ENCODE data around the gene LCE2A.

LCE2A gene

DNA sequence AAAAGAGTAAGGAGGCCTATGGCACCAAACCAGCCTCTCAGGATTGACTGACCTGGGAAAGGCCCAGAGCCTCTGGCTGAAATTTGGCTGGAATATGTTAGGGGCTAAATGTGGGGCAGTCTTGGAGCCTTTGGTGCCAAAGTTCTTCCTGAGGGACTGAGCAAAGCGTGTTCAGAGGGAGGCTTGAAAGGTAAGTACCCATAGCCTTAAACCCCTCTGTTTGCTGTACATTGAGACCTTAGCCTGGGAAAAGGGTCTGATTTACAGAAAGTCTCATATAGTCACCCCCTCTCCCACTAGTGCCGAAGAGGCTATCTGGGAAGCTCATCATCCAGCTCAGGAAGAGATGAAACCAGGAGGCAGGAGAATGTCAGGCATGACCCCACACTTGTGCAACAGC is 9.7 kb downstream of the LCE2A start, which contains the start of gene LCE4A:
TSS of gene LCE4A (plus strand) at position 301 of the 400 bp plus-strand sequence. CDS start 916 bp downstream, outside the sequence.
- peaks cover 7% of the 10 kb centered on the region for H3K27me3 Mint-ChIP-seq (ENCODE audit: low read depth)
- H3K4me1 Mint-ChIP-seq (ENCODE audit: low read depth) = no peaks in the 10 kb centered on the region
- no peak within 1 kb of the TSS for H3K27ac Mint-ChIP-seq
- H3K9me3 Mint-ChIP-seq = no peaks in the 10 kb centered on the region
- no peak within 1 kb of the TSS for H3K4me3 Mint-ChIP-seq
- H3K36me3 Mint-ChIP-seq (ENCODE audit: low read depth) = no peaks in the 10 kb centered on the region

DNA sequence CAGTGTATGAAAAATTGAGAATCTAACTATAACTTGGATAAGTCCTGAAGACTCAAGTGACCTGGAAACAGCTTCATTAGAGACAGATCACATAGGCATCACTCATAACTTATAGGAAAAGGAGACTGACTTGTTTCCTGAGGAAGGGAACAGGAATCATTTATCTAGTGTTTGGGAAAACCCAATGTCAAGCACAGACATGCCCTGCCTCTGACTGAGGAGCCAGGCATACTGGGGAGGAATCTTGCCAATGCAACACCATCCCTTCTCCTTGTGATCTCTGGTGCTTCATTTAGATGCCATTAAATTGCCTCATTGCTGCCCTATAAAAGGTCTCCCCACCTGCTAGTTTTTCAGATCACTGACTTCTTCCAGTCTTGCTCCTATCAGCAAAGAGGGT is 20.1 kb downstream of the LCE2A start:
- Mint-ChIP-seq H3K4me3 (no peak overlapping the region), H3K36me3 (ENCODE audit: low read depth) (no peaks in the 10 kb centered on the region), H3K9me3 (no peaks in the 10 kb centered on the region), H3K4me1 (ENCODE audit: low read depth) (no peaks in the 10 kb centered on the region), H3K27ac (no peak overlapping the region), H3K27me3 (ENCODE audit: low read depth) (no peaks in the 10 kb centered on the region)

DNA sequence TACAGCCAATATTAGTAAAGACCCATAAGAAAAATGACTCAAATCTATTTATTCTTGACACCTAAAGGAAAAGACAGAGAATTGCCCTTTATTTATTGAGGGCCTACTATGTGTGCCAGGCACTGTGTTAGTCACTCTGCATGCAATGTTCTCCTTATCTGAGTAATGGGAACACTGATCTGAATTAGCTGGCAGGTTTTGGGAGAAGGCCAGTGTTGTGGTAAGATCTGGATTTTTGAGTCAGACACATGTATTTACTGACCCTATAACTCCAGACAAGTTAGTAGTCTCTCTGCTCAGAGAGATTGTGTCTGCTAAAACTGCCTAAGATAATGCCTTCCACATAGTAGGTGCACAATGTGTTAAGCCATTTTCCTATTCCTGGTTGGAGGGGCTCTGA is 27.1 kb downstream of the LCE2A start:
- Mint-ChIP-seq H3K4me1 (ENCODE audit: low read depth) (no peaks in the 10 kb centered on the region), H3K27me3 (ENCODE audit: low read depth) (no peaks in the 10 kb centered on the region), H3K27ac (no peak overlapping the region), H3K4me3 (no peak overlapping the region), H3K36me3 (ENCODE audit: low read depth) (no peaks in the 10 kb centered on the region), H3K9me3 (no peaks in the 10 kb centered on the region)

DNA sequence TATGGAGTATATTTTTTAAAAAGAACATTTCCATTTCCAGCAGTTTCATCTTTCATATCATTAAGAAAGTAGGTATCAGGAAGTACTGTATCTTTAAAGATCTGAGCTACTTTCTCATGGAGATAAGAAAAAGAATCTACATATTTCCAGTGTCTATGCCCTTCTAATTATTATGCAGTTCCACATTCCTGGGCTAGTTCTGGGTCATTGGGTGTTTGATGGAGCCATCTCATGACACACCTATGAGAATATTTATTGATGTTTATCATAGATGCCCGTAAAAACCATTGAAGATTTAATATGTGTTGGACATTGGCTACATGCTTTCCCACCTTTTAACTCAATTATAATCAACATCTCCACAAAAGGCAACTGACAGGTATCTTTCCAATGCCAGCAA is 30.8 kb downstream of the LCE2A start:
- H3K27ac Mint-ChIP-seq = no peak overlapping the region
- H3K27me3 Mint-ChIP-seq (ENCODE audit: low read depth) = no peaks in the 10 kb centered on the region
- no peaks in the 10 kb centered on the region for H3K36me3 Mint-ChIP-seq (ENCODE audit: low read depth)
- H3K4me1 Mint-ChIP-seq (ENCODE audit: low read depth) = no peaks in the 10 kb centered on the region
- no peaks in the 10 kb centered on the region for H3K9me3 Mint-ChIP-seq
- H3K4me3 Mint-ChIP-seq = no peak overlapping the region

DNA sequence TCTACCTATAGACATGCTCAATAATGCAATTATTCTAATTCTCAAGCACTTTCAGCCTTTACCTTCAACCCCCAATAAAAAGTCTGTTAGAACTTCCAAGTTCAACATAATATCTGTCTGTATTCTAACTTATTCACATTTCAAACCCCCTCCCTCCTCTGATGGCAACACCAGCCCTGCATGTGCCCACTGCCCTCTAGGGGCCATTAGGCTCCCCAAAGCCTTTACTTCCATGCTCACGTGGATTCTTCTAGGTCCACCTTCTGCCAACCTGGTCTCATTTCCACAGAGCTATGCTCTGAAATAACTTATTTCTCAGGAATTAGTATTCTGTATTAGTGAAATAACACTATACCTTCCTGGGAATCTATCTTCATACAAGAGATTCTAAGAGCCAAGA is 37.5 kb downstream of the LCE2A start:
- Mint-ChIP-seq H3K9me3 (no peaks in the 10 kb centered on the region), H3K27ac (no peak overlapping the region), H3K4me3 (no peak overlapping the region), H3K27me3 (ENCODE audit: low read depth) (peaks cover 12% of the 10 kb centered on the region), H3K4me1 (ENCODE audit: low read depth) (no peaks in the 10 kb centered on the region), H3K36me3 (ENCODE audit: low read depth) (no peaks in the 10 kb centered on the region)

DNA sequence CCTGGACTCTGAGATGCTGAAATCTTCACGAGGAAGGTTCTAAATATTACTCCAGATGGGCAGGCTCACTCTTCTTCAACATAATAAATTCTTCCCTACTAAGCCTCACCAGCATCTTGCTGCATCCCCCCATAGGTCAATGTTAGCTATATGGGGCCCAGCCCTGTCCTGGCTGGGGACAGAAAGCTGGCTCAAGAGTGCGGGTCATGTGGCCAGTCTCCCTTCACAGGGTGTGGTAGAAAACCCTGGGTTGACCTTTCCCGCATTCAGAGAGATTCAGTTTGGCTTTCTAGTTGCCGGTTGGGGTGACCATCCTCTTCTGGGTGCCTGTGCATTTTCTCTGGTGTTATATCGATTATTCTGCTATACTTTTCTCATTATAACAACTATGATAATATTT is 39.9 kb downstream of the LCE2A start:
- Mint-ChIP-seq H3K4me1 (ENCODE audit: low read depth) (no peaks in the 10 kb centered on the region), H3K27ac (no peak overlapping the region), H3K27me3 (ENCODE audit: low read depth) (peaks cover 12% of the 10 kb centered on the region), H3K4me3 (no peak overlapping the region), H3K36me3 (ENCODE audit: low read depth) (no peaks in the 10 kb centered on the region), H3K9me3 (no peaks in the 10 kb centered on the region)

DNA sequence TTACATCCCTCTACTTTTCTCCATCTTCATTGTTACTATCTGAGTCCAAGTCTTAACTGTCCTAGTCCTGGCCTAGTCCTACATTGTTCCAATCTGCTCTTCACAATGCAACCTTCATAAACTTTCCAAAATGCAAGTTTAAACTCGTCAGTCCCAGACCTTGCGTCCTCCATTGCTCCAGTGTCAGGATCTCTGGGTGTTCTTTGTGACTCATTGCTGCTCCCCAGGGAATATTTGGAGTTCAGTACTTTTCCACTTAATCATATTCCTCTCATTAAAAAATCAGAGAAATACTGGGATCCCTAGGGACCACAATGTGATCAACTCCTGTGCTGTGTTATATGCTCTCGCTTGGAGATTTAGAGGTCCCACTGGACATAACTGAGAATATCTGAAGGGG is 41.7 kb downstream of the LCE2A start:
- Mint-ChIP-seq H3K4me1 (ENCODE audit: low read depth) (no peaks in the 10 kb centered on the region), H3K4me3 (no peak overlapping the region), H3K27me3 (ENCODE audit: low read depth) (peaks cover 14% of the 10 kb centered on the region), H3K9me3 (no peaks in the 10 kb centered on the region), H3K27ac (no peak overlapping the region), H3K36me3 (ENCODE audit: low read depth) (no peaks in the 10 kb centered on the region)

DNA sequence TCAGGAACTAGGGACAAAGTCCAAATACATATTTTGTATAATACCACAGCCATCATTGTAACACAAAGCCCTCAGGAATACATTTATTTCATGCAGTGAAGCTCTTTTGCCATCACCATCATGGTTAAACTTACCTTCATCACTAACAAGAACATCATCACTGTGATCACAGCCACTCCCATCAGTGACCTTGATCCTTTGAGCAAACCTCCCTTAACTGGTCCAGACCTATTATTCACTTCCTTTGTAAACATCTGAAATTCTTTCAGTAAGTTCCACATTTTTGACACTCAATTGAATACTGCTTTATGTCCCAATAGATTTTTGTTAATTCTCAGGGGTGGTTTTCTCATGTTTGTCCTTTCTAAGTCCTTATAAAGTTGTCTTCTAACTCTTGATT is 43.5 kb downstream of the LCE2A start:
- no peak overlapping the region for H3K27ac Mint-ChIP-seq
- H3K4me1 Mint-ChIP-seq (ENCODE audit: low read depth) = no peaks in the 10 kb centered on the region
- H3K4me3 Mint-ChIP-seq = no peak overlapping the region
- peaks cover 14% of the 10 kb centered on the region for H3K27me3 Mint-ChIP-seq (ENCODE audit: low read depth)
- H3K36me3 Mint-ChIP-seq (ENCODE audit: low read depth) = no peaks in the 10 kb centered on the region
- no peaks in the 10 kb centered on the region for H3K9me3 Mint-ChIP-seq

DNA sequence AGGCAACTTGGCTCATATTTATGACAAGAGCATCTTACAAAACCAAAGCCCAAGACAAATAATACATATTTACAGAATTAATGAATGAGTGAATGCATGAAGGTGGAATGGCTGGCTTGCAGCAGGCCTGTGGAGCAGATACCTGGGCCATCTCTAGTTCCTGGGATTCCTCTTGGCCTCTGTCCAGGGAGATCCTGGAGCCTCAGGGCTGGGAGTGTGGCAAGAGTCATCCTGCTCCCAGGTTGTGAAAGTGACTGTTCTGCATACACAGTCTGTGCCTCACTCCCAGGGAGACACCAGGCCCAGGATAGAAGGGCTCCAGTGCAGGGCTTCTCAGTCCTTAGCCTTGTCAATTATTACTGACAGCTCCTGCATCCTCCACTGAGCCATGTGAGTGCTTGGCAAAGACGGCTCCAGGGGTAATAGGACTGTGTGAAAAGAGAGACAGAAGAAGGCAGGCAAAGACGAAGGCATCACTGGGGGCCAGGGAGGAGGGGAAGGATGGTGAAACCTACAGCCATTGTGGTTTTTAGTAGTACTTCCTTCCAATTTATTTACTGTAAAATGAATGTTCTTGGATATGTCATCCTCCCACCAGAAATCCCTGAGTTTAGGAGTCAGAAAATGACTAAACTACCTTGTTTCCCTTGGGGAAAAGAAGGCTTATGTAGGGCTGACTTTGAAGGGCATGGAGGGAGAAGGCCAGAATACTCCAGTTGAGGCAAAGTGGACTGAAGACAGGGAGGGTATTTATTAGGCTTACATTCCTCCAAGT is 45.4 kb downstream of the LCE2A start:
- H3K27ac Mint-ChIP-seq = no peak overlapping the region

DNA sequence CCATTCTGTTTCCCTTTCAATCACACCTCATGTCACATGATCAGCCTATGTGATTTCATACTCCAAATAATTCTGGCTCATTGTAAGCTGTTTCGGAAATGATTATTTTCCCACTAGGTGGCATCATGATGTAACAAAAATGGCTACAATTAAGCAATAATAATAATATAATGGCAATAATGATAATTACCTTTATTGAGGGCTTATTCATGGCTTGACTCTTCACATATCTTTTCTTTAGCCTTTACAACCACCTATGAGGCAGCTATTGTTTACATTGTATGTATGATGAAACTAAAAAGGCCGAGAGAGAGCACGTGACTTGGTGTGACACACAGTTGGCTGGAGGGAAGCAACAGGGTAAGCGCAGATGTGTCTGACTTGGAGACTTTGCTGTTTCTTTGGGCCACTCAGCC is 47.2 kb downstream of the LCE2A start:
- Mint-ChIP-seq H3K9me3 (no peaks in the 10 kb centered on the region), H3K27me3 (ENCODE audit: low read depth) (peaks cover 11% of the 10 kb centered on the region), H3K4me1 (ENCODE audit: low read depth) (no peaks in the 10 kb centered on the region), H3K27ac (no peak overlapping the region), H3K4me3 (no peak overlapping the region), H3K36me3 (ENCODE audit: low read depth) (no peaks in the 10 kb centered on the region)

More for the DNA sequence above, 45.4 kb downstream of the LCE2A start:
- Mint-ChIP-seq H3K27me3 (ENCODE audit: low read depth) (peaks cover 18% of the 10 kb centered on the region), H3K4me1 (ENCODE audit: low read depth) (no peaks in the 10 kb centered on the region), H3K4me3 (no peak overlapping the region), H3K9me3 (no peaks in the 10 kb centered on the region), H3K36me3 (ENCODE audit: low read depth) (no peaks in the 10 kb centered on the region)

DNA sequence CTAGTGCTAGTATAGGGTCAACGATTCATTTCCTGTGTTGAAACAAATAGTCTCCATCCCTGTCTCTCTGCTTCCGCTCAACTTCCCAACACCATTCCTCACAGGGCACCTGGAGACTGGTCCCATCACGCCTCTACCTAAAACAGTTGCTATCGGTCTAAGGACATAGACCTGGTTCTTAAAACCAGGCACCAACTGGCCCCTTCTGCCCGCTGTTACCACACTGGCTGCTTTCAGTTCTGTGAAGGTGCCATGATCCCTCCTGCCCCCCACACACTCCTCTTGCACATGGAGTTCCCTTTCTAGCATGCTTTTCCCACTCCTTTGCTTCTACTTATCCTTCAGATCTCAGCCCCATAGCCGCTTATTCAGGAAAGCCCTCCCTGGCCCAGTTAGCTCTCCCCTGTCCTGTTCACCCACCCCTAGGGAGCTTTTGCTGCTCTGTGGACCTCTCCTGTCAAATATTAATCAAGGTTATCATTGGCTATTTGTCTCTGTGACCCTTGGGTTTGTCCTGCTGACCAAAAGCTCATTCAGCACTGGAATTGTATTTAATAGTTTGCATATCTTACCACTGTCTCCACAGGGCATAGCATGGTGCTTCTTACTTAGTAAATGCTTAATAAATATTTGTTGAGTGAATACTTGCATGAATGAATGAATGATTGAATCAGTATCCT is 47.8 kb downstream of the LCE2A start:
- Mint-ChIP-seq H3K9me3 (no peaks in the 10 kb centered on the region), H3K4me3 (no peak overlapping the region), H3K4me1 (ENCODE audit: low read depth) (no peaks in the 10 kb centered on the region), H3K27ac (no peak overlapping the region), H3K27me3 (ENCODE audit: low read depth) (peaks cover 13% of the 10 kb centered on the region), H3K36me3 (ENCODE audit: low read depth) (no peaks in the 10 kb centered on the region)

DNA sequence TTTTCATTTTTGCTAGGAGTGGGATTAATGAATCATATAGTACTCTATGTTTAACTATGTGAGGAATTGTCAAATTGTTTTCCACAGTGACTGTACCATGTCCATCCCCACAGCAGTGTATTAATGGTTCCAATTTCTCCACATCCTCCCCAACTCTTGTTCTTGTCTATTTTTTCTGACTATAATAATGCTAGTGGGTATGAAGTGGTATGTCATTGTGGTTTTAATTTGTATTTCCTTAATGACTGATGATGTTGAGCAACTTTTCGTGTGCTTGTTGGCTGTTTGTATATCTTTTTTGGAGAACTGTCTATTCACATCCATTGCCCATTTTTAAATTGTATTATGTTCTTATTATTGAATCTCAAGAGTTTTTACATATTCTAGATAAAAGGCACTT is 49.7 kb downstream of the LCE2A start:
- no peaks in the 10 kb centered on the region for H3K9me3 Mint-ChIP-seq
- no peak overlapping the region for H3K4me3 Mint-ChIP-seq
- H3K27ac Mint-ChIP-seq = no peak overlapping the region
- H3K27me3 Mint-ChIP-seq (ENCODE audit: low read depth) = peaks cover 22% of the 10 kb centered on the region
- no peaks in the 10 kb centered on the region for H3K36me3 Mint-ChIP-seq (ENCODE audit: low read depth)
- no peaks in the 10 kb centered on the region for H3K4me1 Mint-ChIP-seq (ENCODE audit: low read depth)
